Measurements from ENCODE around the gene PLN.
A peak's percentile ranks its signal among the peaks of the same experiment; 100 is the strongest.

PLN gene

DNA sequence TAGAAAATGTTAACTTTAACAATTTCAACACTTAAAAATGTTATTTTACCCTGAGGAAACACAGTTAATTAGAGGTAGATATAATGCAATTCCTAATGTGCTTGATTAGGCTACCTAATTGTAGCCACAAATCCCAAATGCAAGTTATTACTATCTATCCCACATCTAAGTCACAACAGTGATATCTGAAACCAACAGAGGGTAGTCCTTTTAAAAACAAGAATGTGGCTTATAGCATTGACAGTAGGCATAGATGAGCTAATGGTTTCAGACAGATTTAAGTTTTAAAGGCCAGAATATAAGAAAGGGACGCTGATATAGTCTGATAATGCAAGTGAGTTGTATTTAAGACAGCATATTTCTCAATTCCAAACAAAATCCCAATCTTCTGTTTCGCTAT lies 23.0 kb downstream of the PLN start:
- no peak overlapping the region for H3K4me3 ChIP-seq (ENCODE audit: low read length)
- no peak for DNase-seq (ENCODE audit: low read depth, low spot score)

DNA sequence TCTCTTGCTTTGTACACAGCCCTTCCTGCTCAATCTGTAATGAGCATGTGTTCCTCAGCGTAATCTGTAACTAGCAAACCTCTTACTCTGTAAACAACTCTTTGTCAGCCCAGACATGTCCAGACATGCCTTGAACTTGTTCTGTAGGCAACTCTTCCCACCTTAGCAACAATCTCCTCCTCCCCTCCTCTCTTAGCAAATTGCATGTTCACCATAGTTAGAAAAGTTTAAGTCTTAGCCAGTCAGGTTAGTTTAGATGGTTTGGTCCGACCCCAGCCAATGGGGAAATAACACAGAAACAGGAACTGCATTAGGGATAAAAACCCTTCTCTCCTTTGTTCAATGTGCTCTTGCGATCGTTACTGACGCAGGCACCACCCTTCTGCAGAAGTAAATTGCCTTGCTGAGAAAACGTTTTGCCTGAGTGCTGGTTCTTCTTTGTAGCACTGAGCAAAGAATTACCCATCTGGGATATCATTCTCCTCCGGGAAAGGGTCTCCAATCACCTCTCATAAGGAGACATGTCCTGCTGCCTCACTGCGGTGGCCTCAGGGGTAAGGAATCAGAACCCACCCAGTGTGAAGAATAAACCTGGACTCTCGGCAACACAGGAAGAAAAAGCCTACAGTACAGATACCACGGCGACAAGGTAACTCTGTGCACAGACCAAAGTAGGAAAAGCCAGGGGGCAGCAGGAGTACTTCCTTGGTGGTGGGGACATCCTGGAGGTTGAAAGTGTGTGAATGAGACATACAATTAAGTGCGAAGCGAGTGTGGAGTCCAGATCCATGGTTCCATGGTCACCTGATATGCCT lies 26.2 kb downstream of the PLN start:
- no peak for DNase-seq (ENCODE audit: low read depth, low spot score)
- H3K4me3 ChIP-seq (ENCODE audit: low read length) = no peak overlapping the region

DNA sequence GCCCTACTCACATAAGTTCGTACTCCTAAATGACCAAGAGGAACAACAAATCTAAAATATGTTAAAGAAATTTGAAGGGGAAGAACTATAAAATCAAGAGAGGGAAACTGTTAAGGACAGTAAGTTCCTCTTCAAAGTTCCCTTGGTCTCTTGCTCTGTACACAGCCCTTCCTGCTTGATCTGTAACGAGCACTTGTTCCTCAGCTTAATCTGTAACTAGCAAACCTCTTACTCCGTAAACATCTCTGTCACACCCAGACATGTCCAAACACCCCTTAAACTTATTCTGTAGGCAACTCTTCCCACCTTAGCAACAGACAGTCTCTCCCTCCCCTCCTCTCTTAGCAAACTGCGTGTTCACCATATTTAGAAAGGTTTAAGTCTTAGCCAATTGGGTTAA lies 29.9 kb downstream of the PLN start:
- no peak for DNase-seq (ENCODE audit: low read depth, low spot score)
- no peak overlapping the region for H3K4me3 ChIP-seq (ENCODE audit: low read length)

DNA sequence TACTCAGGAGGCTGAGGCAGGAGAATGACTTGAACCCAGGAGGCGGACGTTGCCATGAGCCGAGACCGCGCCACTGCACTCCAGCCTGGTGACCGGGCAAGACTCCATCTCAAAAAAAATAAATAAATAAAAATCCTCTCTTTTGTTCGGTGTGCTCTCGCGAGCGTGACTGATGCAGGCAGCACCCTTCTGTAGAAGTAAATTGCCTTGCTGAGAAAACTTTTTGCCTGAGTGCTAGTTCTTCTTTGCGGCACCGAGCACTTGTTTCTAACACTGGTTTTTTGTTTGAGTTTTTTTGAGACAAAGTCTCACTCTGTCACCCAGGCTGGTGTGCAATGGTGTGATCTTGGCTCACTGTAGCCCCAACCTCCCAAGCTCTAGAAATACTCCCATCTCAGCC lies 30.5 kb downstream of the PLN start:
- no peak overlapping the region for H3K4me3 ChIP-seq (ENCODE audit: low read length)
- DNase-seq (ENCODE audit: low read depth, low spot score) = no peak

DNA sequence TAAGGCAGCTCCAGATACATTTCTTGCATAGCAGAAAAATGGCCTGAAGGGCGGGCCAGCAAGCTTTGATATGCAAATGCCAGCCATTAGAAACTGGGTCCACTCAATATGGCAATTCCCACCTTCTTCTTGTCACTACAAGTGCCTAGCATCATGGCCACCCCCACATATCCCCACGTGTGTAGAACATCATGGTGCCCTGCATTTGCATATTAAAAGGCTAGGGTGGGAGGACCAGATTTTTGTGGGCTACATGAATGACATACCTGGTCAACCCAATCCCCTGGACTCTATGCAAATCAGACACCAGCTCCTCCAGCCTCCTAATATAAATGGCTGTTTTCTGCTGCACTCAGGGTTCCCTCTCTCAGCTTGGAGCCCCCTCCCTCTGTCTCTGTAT lies 31.7 kb downstream of the PLN start:
- DNase-seq (ENCODE audit: low read depth, low spot score) = no peak
- no peak overlapping the region for H3K4me3 ChIP-seq (ENCODE audit: low read length)

DNA sequence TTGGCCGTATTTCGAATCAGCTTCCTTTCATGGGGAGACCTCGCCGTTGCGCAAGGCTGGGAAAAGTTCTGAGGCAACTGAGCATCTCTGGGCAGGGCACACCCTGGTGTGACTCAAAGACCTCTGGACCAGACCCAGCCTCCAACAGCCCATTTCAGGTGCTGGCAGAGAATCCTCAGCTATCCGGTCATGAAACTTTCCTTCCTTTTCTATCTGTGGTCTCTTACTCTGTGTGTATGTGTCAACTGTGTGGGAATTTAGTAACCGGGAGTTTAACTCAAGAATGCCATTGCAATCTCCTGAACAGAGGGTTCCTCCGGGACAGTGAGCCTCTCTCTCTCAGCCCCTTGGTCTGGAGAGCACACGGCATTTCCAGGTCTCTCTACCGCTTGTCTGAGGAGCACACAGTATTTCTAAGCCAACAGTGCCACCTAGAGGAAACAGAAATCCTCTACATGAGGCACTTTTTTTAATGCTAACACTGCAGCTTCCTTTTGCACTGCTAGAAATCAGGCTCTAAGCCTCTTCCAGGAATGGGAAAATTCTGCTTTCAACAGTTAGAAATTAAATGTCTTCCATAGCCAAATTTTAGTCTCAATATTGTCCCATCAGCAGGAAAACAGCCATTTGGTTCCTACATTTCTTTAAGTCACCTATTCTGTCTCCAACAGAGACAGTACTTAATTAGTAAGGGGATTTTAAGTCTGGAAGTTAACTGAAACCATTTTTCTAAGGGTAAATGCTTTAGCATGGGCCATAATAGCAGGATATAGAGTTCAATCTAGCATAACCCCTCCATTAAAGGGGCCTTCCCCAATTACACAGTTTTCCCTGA lies 32.7 kb downstream of the PLN start:
- H3K4me3 ChIP-seq (ENCODE audit: low read length) = no peak overlapping the region
- peak; percentile 21 for DNase-seq (ENCODE audit: low read depth, low spot score)

DNA sequence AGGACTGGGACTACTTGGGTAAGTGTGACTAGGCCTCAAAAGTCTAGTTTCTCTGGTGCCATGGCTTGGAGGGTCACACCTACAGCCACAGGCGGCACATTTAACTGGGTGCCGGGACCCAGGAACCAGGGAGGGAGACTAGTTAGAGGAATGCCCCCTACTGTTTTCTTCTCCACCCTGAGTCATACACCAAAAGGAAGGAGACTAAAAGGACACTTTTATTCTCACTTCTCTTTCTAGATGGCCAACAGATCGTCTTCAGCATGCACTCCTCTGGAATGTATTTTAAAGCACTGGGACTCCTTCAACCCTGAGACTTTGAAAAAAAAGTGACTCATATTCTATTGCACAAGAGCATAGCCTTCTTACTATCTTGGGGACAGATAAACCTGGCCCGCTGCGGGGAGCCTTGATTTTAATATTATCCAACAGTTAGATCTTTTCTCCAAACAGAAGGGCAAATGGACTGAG lies 33.4 kb downstream of the PLN start:
- no peak overlapping the region for H3K4me3 ChIP-seq (ENCODE audit: low read length)
- no peak for DNase-seq (ENCODE audit: low read depth, low spot score)

DNA sequence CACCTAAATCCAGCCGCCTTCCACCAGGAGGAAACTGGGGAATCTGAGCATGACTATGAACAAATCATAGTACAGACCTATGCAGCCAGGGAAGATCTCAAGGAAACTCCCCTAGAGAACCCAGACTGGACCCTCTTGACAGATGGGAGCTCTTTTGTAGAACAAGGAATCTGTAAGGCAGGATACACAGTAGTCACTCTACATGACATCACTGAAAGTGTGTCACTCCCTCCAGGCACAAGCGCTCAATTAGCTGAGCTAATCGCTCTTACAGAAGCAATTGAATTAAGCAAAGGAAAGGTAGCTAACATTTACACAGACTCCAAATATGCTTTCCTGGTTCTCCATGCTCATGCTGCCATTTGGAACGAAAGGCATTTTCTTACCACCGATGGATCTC lies 36.8 kb downstream of the PLN start:
- no peak for DNase-seq (ENCODE audit: low read depth, low spot score)
- no peak overlapping the region for H3K4me3 ChIP-seq (ENCODE audit: low read length)

DNA sequence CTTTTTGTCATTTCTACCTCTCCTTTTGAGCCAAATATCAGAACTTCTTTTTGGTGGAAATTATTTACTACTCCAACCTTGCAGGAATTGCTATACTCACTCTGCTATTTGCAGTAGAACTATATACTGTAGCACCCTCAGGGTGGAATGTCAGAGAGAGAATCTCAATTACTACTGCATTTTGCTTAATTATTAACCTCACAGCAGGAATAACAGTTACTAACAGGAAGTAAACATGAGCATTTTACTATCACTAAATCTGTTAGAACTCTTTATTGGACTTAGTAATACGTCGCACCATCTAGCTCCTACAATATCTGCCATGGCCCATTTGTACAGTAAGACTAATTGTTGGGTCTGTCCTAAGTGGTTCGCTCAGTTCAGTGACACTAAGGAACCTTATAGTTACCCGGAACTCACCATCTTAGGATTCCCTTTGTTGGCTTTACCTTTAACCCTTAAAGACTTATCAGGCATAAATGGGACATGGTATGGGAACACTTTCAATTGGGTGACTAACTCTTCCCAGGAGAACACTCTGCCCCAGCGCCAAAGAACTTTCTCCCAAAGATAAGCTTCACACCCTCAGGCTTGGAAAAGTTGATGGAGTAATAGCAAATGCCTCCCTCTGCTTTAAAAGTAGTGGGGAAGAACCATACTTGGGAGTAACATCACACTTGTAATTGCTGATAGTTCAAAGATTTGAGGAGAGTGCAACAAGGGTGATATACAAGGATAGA lies 38.8 kb downstream of the PLN start:
- no peak for DNase-seq (ENCODE audit: low read depth, low spot score)
- H3K4me3 ChIP-seq (ENCODE audit: low read length) = no peak overlapping the region

DNA sequence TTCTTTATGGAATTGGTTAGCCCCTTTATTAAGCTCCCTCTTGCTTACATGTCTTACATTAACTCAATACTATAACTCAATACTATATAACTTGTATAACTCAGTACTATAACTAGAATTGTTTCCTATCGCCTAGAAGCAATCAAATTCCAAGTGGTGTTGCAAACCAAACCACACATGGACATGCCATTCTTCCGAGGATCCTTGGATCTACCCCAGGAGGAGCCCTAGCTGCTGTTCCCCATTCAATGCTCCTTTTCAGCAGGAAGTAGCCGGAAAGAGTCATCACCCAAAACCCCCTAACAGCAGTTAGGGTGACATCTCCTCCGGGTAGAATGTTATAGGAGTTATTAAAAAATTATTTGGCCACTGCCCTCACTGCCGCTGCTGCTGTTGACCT lies 40.5 kb downstream of the PLN start:
- no peak overlapping the region for H3K4me3 ChIP-seq (ENCODE audit: low read length)
- DNase-seq (ENCODE audit: low read depth, low spot score) = no peak

DNA sequence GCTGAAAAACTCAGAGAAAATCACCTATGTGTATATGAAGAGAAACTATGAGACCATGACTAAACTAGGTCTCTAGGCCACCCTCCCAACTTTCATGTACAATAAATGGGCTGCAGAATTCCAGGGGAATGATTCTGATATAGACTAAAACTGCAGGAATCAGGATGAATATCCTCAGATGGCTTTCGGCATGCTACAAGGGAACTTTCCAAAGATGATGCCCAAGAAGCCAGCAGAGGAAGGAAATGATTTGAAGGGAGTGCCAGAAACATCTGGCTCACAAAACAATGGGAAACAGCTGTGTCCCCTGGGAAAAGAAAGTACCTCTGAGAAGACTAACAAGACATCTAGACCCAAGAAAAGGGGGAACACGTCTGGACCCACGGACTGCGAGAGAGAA lies 41.1 kb downstream of the PLN start:
- no peak for DNase-seq (ENCODE audit: low read depth, low spot score)
- no peak overlapping the region for H3K4me3 ChIP-seq (ENCODE audit: low read length)

DNA sequence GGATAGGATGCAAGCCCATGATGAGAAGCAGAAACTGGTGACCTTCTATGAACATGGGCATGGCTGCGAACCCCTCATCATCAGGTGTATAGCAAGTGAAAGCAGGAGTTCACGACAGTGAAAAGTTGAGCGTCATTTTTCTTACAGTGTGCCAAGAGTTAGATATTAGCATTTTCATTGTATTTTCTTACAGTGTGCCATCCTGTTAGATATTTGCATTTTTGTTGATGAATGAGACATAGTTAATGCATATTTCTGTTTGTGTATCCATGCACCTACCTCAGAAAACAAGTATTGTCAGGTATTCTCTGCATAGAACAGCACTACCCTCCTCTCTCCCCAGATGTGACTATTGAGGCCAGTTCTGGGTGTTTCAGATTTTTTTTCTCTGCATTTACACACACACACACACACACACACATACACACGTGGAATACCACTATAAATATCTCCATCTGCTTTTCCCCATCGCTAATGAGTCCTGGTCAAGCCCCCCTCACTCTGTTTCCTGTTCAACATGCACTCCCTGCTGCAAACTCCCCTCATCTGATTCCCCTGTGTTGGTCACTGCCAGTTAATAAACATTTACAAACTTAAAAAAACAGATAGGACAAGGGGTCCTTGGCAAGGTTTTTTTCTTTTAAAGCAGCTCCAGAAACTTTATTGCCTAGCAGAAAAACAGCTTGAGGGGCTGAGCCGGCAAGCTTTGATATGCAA lies 41.7 kb downstream of the PLN start:
- DNase-seq (ENCODE audit: low read depth, low spot score) = no peak
- H3K4me3 ChIP-seq (ENCODE audit: low read length) = no peak overlapping the region

DNA sequence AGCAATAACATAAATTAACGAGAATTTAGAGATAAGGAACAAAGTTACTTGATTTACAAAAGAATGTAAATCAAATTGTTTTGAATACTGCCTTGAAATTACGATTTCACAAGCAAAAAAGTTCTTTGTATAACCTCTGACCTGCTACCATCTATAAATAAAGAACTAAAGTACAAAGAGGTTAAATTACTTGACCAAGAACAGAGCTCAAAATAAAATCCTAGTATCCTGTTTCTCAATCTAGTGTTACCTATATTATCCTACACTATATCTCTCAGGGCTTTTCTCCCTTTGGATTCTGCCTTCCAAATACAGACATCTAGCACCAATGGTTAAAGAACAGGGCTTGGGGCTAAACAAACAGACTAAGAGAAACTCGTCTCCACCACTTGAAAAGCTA lies 43.8 kb downstream of the PLN start:
- H3K4me3 ChIP-seq (ENCODE audit: low read length) = no peak overlapping the region
- no peak for DNase-seq (ENCODE audit: low read depth, low spot score)

DNA sequence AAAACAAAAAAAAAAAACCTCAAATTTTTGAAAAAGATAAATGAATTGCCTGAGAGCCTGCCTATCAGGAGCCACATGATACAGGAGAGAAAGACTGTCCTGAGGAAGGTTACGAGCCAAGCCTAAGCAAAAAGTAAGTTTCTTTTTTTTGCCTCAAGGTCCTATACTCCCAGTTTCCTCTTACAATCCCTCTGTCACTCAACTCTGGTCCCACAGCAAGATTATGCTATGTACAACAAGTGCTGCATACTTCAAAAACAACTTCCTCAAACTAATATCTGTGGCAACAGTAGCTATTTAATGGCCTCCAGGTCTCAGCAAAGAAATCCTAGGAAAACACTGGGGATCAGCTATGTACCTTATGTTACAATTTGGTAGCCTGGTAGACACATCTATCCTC lies 46.8 kb downstream of the PLN start:
- H3K4me3 ChIP-seq (ENCODE audit: low read length) = no peak overlapping the region
- DNase-seq (ENCODE audit: low read depth, low spot score) = no peak

DNA sequence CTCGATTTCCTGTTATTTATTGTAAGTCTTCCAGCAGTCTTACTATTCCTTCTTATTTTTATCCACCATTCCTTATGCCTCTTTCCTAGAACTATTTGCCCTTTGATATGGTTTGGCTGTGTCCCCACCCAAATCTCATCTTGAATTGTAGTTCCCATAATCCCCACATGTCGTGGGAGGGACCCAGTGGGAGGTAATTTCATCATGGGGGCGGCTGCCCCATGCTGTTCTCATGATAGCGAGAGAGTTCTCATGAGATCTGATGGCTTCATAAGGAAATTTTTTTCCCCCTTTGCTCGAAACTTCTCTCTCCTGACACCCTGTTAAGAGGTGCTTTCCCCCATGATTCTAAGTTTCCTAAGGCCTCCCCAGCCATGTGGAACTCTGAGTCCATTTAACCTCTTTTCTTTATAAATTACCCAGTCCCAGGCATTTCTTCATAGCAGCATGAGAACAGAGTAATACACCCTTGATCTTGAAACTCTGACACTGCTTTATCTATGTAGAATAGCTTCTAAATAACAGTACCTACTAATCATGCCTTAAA lies 48.8 kb downstream of the PLN start:
- no peak overlapping the region for H3K4me3 ChIP-seq (ENCODE audit: low read length)
- no peak for DNase-seq (ENCODE audit: low read depth, low spot score)

DNA sequence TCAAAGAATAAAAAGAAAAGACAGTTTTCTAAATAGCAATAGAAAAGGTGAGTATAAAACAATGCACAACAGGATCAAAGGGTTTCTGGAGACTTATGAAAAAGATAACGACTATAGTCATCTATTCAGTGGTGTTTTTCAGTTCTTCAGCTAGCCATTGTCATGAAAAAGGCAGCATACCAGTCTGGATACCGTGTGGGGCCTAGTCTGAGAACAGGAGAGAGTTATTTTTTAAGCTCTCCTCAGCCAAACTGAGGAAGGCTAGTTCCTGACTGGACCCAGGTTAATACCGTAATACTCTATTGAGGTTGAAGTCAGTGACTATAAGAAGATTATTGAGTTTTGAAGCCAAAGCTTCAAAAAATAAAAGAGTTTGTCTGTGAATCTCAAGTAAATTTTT lies 49.5 kb downstream of the PLN start:
- no peak overlapping the region for H3K4me3 ChIP-seq (ENCODE audit: low read length)
- DNase-seq (ENCODE audit: low read depth, low spot score) = no peak

DNA sequence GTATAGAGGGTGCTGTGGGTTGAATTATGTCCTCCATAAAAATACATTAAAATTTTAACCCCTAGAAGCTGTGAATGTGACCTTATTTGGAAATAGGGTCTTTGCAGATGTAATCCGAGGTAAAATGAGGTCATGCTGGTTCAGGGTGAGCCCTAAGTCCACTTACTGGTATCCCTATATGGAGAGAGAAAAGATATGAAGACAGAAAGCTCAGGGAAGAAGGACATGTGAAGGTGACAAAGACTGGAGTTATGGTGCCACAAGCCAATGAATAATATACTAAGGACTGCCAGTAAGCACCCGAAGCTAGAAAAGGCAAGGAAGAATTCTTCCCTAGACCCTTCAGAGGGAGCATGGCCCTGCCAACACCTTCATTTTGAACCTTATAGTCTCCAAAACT lies 50.2 kb downstream of the PLN start:
- H3K4me3 ChIP-seq (ENCODE audit: low read length) = no peak overlapping the region
- DNase-seq (ENCODE audit: low read depth, low spot score) = no peak

DNA sequence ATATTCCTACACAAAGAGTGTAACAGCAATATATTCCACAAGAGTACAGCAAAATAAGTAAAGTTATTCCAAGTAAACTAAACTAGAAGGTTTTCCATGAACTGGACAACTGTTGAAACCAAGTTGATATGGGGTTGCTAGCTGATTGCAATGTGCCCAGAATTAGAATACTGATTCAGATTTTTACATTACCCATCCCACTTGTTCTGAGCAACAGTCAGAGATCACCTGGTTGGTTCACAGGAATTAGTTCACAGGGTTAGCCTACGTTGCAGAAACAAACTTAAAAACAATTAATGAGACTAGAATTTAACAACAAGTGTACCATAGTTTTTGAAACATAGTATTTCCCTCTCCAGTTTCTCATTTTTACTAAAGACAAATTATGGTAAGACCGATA lies 54.2 kb downstream of the PLN start:
- DNase-seq (ENCODE audit: low read depth, low spot score) = no peak
- H3K4me3 ChIP-seq (ENCODE audit: low read length) = no peak overlapping the region

DNA sequence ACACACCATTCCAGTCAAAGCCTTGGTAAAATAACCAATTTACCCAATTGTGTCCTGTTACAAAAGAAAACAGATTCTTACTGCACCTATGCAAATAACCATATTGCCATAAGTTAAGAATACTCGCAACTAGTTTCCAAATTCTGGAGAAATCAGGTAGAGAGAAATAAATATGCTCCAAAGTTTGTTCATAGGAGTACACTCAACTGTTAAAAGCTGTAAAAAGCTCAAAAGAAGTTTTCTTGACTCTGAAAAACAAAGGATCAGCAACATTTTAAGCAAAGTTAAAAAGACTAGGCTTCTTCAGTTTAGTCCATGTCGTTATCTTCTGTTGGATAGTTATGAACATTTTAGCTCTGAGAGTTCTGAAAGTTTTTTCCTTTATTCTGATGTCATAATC lies 55.3 kb downstream of the PLN start:
- no peak overlapping the region for H3K4me3 ChIP-seq (ENCODE audit: low read length)
- DNase-seq (ENCODE audit: low read depth, low spot score) = no peak
